Bone marrow (tissue), 2 donors: ENCODE results near the gene LPP.

Source experiments
- DNase-seq, 2 donors: peaks; one replicate each; lab custom pipeline; 2025; lab: John Stamatoyannopoulos, UW

The LPP gene

DNA sequence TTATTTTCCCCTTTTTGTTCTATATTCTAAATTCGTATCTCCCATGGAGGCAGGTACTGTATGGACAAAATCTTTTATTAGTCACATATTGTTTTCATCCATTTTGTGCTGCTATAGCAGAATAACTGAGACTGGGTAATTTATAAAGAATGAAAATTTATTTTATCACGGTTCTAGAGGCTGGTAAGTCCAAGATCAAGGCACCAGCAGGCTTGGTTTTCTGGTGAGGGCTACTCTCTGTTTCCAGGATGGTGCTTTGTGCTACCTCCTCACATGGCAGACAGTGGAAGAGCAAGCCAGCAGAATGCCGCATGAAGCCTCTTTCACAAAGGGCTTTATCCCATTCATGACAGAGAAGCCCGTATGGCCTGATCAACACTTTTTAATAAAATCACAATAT is 595.9 kb downstream of the LPP start:
- no peak for DNase-seq

DNA sequence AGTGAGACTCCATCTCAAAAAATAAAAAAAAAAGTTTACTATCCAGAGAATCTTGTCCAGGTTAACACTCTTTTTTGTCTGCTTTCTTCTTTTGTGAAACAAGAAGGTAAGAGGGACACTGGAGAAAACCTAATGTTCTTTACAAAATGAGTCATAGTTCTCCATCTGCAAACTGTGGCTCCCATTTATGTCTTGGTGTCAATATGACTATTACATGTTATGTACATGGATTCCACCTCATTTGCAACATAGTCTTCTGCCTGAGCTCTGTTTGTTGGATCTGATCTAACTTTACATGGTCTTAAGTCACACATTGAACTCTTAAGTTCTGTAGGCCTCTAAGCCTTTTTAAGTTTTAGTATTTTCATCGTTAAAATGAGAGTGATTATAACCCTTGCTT is 596.7 kb downstream of the LPP start:
- DNase-seq = no peak

DNA sequence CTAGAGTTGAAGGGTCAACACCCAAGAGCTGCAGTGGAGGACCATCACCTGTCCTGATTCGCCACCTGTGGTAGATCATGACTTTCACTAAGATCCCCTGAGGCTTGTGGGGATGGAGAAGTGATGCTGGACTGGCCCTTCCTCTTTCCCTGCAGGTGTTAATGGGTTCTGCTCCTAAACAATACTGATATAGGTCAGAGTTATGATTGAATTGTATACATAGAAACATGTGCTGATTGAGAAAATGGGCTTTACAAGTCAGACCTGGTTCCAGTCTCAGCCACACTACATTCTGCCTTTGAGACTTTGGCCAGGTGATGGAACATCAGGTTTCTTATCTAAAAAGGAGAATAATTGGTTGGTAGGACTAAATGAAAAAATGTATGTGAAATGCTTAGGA is 598.9 kb downstream of the LPP start:
- no peak for DNase-seq

DNA sequence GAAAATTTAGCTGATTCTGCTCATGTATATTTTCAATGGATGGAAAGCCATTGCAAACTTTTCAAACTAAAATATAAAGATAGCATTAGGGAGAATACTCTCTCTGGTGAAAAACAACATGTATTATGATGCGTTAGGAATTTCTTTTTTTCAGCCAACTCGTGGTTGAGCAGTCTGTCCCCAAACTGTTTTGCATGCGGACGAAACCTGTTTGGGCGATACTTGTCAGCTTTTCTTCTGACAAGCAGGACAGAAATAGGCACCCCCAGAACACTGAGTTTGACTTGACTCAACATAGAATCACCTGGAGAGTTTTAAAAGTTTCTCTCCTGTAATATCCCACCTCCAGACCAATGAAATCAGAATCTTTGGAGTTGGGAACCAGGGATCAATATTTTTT is 600.3 kb downstream of the LPP start:
- no peak for DNase-seq

DNA sequence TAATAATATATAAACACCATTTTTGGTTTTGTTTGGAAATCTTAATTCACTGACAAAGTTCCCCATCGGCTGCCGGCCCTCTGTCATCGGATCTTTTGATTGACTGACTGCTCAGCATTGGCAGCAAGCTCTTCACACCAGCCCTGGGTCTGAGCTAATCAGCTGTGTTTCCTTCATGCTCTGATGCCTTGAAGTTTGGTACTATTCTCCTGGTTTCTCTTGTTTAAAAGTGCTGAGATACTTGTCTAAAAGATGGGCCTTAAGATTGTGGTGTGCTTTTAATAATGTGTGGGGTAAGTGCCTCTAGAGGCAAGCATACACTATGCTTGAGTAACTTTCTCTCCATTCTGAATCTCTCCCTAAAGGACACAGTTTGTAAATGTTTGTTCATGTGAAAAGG is 602.3 kb downstream of the LPP start:
- no peak for DNase-seq

DNA sequence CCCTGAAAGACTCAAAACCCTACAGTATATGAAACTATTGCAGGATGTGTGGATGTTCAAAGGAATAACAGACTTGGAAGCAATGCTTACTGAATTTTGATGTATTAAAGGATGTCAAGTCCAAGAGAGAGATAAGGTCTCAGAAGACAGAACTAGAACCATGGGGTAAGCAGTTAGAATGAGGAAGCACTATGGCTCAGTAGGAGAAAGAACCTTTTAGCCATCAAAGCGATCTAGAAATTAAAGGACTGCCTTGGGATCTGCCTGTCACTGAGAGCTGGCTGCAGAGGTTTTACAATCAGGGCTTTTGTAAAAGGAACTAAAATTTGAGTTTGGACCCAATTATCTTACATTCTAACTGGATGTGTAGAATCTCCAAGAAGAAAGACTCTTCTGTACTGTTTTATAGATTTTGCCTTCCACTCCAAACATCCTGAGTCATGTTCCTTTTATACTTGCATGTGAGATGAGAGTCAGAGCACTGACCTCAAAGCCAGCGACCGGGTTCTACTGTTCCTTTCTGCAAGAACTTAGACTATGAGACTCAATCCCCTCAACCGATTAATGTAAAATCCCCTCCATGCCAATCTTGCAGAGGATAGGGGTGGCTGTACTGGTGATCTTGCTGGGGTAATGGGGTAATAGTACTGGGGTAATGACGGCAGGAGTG is 605.5 kb downstream of the LPP start:
- DNase-seq = no peak

DNA sequence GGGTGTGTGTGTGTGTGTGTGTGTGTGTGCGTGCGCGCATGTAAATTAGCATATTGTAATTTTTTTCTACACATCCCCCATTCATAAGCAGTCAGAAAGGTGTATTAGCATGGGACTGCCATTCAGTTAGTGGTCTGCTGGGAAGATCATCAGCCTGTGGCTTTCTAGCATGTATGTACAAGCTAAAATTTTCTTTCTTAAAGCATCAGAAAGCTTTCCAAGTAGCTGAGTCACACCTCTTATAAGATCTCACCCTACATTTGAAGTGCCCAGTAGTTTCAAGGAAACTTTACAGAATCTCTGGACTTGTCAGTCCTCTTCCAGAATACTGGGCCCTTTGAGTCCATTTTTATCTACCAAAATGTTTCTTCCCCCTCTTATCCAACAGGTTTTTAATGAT is 606.5 kb downstream of the LPP start:
- no peak for DNase-seq

DNA sequence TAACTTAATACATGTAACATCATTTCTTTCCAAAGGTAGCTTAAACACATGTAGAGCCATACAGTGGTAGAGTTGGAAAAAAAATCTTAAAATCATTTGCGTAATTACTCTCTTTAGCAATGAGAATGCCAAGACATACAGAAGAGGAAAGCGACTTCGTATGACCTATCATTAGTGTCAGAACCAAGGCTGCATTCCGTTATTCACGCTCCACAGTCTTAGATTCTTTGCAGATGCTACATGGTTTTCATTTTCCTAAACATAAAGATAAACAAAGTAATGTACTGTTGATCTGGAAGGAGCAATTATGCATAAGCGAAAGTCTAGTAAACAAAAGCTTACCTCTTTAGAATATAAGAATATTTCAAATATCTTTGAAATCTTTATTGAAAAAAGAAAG is 607.5 kb downstream of the LPP start:
- no peak for DNase-seq

DNA sequence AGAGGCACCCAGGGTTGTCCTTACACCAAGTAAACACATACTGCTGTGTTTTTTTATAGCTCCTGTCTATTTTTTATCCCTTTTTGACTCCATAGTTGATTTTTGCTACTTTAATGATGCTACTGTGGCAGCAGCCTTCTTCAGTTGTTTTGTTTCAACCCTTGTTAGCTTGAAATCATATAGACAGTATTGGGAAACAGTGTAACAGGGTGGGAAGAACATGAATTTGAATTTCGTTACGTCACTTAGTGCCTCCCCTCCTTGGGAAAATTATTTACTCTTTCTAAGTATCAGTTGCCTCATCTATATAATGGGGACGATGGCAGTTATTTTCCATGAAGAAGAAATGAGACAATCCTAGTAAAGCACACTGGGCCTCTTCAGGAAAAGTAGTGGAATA is 608.0 kb downstream of the LPP start:
- DNase-seq = no peak

DNA sequence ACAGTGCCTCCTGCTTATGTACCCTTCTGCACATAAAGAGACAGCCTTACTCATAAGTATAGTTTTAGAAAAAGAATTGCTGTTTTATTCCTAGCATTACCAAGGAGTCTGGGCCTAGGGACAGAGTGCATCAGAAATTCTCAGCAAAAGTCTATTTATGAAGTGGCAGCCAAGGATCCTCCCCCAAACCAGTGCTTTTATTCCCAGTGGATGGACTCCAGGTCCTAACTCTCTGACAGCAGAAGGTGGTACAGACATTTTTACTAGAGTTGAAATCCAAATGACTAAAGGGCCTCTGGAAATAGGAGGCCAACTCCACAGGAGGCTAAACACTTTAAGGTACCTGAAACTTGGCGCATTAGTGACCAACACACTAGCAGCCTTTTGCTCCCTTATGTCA is 610.7 kb downstream of the LPP start:
- DNase-seq = no peak

DNA sequence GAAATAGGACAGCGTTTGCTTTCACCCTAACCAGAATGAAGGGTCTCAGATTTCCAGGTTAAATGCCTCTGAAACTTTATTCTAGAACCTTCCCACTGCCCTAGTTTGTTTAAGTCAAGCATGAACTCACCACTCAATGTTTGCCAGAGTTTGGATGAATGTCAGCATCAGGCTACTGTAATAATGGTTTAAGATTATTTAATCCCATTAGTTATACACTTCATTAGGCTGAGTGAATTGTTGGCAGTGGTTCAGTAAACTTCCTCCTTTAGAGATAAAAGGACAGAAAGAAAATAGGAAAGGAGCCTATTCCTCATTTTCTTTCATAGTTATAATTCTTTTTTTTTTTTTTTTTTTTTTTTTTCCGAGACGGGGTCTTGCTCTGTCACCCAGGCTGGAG is 615.9 kb downstream of the LPP start:
- no peak for DNase-seq

DNA sequence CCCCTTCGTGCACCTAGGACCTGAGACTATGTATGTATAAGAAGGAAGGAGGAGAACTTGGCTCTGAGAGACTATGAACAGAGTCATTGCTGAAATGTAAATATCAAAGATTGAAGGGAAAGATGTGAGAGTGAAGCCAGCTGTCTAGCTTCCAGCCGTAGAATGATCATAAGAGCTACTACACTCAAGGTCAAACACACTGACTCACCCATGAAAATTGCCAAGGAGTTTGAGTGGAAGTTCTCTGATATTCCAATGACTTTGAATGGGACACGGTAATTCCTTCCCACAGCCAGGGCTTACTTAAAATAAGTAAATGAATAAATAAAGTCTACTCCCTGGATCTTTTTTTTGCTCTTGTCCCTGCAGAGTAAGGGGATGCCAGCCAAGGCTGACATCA is 618.9 kb downstream of the LPP start:
- DNase-seq = no peak

DNA sequence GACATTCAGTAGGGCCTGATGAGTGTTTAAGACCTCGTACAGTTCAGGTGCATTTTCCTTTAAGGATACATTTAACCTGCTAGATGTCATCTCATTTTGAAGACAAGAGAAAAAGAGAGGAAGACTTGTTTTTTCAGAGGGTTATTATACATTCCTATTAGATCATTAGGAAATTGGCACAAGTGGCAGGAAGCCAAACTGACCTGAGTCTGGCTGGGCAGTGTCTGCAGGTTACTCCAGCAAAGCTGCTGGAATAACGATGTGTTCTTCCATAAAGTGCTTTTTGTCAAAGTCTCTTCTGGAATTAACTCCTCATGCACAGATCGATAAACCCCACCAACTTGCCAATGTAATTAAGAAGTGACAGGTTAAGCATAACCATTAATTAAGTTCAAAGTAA is 621.5 kb downstream of the LPP start:
- no peak for DNase-seq

DNA sequence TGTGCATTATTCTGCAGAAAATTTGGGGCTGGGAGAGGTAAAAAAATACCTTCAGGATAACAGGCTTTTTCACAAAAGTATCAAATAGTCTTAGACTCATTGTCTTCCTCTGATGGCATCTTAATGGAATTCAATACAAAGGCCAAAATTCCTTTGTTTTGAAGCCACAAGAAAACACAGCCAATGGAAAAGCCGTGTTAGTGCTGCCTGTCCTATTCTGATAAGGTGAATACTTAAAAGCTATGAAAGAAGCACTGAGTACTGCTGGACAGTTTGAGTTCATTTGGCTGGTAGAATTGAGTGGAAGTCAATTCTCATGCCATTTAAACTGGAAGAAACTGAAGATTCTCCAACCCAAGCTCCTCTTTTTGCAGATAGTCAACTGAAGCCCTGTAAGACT is 622.5 kb downstream of the LPP start:
- no peak for DNase-seq

DNA sequence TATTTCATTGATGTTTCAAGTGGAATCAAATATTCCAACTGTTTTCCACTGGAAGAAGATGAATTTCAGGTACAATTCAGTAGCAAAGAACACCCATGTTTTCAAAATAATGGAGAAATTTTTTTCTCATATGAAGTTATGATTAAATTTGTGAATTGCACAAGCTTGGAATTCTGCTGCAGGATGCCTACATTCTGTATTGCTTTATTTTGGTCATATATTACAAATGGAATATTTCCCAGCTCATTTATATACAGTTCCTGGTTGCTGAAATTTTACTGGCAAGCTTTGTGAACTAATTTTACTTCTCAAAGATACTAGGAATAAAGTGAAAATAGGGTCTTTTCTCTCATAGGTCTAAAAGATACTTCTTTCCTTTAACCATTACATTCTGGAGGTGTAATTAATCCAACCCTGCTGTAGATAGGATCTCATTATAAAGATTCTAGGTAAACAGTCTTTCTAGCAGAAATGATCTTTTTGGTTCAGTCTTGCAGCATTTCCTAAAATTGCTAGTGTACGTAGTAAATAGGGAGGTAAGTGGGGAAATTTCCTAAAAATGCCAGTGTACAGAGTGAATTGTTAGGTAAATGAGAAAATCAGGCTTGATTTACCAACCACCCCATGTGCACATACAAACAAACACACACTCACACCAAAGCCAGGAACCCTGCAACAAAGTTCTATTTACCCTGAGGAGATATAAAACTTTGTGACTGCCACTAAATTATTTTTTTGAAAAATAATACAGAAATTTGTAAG is 624.3 kb downstream of the LPP start:
- DNase-seq = no peak

DNA sequence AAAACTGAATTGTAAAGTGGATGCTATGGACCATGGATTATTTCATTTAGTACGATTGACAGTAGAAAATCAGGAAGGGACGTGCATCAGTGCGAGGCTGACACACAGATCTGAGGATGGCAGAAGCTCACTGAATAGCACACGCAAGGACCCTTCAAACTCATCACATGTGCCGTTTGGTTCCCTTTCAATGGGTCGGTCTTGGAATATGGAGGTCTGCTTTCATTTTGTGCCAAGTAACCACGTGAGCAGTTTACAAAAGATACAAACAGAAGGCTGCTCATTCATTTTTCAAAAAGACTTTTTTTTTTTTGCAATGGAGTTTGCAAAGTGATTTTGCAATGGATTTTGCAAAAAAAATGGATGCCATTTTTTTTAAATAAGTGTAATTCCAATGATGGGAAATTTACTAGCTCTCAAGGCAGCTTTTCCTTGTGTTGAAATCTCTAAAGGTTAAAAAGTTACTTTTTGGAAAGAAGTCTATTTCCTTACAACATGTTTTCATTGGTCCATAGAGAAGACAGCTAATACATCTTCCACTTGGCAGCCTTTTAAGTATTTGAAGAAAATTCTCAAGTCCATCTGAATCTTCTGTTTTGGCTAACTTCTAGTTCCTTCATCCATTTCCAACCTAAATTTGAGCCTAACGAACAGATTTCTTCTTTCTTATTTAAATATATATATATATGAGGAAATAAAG is 625.5 kb downstream of the LPP start:
- no peak for DNase-seq

DNA sequence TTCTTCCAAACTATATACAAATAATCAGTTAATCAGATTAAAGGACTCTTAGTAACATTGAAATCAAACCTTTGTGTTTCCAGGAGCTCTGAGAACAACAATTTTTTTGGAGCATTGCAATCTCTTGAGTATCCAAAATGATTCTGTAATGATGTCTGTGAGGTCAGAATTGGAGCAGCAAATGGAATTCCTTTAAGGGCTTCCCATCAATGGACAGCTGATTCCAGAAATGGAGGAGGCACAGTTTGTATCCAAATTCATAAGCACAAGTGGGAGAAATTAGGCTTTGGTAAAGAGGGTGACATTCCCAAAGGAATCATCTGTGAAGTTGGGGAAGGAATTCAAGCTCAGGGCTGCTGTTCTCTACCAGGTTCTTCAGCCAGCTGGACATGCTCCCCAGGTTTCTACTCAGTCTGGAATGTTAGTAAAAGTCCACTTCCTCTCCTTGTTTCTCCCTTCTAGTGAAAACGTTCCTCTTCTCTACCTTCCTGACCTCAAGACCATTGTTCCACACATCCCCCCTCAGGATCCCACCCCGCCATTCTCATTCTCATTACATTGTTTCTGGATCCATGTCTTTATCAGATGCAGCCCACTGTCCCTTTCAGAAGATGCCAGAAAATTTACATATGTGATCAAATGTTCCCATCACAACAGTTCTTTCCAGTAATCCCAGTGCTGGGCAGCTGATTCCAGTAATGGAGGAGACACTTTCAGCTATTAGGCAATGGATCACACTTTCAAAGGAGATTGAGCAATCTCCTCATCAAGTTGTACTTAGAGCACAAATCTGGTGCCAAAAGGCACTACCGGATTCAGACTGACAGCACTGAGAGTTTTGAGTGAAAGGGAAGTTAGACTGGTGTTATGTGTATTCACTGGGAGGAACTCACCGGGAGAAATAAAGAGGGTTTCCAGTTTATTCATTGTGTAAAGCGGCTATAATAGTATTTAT is 626.5 kb downstream of the LPP start:
- no peak for DNase-seq

DNA sequence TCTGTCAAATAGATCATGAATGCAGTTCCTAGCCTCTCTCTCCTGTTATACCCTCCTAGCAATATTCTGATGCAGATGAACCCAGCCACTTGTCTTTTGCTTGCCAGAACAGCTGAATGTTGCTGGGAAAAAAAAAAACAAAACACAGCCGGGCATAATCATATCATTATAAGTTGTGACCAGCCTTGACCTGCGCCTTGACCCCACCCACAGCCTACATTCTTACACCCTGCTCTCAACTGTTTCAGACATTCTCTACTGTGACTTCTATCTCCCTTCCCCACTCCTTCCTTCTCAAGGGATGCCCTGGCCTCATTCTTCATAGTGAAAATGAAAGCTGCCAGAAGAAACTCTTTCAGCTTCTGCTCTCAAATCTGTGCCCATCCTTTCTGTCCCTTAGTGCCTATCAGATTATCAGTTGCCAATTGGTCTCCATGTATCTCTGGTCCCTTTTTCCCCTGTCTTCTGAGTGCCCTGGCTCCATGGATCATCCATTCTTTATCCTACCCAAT is 628.7 kb downstream of the LPP start:
- DNase-seq = no peak

DNA sequence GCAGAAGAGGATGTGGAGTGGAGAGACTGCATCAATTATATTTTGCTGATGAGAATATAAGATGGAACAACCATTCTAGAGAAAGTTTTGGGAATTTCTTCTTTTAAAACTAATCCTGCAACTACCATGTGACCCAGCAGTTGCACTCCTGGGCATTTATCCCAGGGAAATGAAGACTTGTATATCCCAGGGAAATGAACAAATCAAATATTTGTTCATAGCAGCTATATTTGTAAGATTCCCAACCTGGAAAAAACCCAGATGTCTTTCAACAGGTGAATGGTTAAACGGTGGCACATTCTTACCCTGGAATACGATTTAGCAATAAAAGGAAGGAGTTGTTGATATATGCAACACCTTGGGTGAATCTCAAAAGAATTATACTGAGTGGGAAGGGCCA is 632.5 kb downstream of the LPP start:
- no peak for DNase-seq

DNA sequence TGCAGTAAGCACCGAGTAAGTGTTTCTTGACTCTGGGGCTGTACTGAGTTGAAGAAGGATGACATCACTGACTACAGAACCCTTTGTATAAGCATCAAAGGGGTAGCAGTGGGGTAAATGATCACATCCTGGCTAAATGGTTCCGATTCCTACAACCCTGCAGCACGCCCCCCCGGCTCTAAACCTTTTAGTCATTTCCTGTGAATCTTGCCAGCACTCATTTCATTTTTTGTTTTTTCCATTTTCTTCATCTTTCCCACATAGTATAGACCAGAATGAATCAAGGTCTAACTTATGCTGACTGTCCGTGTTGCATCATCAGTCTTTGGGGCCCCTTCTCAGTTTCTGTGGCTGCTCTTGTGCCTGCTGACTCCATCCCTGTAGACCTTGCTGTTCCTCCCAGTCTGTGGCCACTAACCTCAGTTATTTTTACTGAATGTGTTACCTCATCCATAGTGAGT is 634.7 kb downstream of the LPP start:
- DNase-seq = peak; percentile 5 to 20

DNA sequence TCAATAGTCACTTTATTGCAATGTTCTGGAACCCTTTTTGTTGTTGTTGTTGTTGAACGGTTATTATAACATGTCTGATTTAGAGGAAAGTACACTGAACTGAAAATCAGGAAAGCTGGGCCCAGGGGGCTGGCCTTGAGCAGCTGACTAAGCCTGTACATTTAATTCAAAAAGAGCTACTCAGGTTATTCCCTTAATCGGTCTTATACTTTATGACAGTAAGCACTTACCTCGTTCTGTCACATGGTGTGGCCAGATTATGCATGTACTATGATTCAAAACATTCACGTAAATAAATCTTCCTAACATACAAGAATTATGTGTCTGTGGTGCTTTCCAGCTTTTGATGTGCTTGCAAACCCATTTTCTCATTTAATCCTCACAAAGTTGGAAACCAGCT is 635.3 kb downstream of the LPP start:
- no peak for DNase-seq

DNA sequence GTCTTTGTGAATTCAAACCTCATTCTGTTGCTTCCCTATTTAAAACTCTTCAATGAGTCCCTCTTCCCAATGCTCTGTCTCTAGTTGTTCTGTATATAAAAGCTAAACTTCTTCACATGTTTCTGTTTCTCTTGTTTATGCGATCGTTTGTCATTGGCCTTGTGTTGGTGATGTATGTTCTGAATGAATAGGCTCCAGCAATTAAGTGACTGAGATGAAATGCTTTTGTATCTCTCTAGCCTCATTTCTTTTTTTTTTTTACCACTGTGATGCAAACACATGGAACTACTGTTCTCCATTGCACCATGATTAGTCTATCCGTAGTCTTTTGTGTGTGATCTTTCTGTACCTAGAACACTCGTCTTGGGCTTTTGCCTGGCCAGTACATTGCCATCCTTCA is 637.4 kb downstream of the LPP start:
- DNase-seq = no peak
